AG08396 (cell line): Measurements from ENCODE around the gene NOXA1.

Experiments used
- DNase-seq: peaks from one replicate; pipeline ENCODE4 v3.0.0; 2012; ENCODE audit warnings: low spot score, mixed read lengths

NOXA1 gene

GRCh38 chr9:137454597-137455358 is 31.6 kb downstream of the NOXA1 start:
- no peak for DNase-seq

- DNase-seq: no peak
These were observed 32.3 kb downstream of the NOXA1 start for GRCh38 chr9:137455359-137455991.

GRCh38 chr9:137456061-137456863 is 33.1 kb downstream of the NOXA1 start:
- no peak for DNase-seq

- DNase-seq: no peak
These were observed 33.7 kb downstream of the NOXA1 start for GRCh38 chr9:137456864-137457405.

- DNase-seq: no peak
These were observed 34.4 kb downstream of the NOXA1 start for GRCh38 chr9:137457406-137458193.

GRCh38 chr9:137458194-137459151 is 35.3 kb downstream of the NOXA1 start:
- DNase-seq: no peak

- peak; percentile 100 for DNase-seq
These were observed 36.0 kb downstream of the NOXA1 start, which contains the start of gene NSMF for GRCh38 chr9:137459152-137459600. TSS of gene NSMF (minus strand) at chr9:137459334. CDS start at chr9:137459102, 232 bp downstream.

- DNase-seq: no peak
These were observed 36.6 kb downstream of the NOXA1 start for GRCh38 chr9:137459601-137460362.

DNA sequence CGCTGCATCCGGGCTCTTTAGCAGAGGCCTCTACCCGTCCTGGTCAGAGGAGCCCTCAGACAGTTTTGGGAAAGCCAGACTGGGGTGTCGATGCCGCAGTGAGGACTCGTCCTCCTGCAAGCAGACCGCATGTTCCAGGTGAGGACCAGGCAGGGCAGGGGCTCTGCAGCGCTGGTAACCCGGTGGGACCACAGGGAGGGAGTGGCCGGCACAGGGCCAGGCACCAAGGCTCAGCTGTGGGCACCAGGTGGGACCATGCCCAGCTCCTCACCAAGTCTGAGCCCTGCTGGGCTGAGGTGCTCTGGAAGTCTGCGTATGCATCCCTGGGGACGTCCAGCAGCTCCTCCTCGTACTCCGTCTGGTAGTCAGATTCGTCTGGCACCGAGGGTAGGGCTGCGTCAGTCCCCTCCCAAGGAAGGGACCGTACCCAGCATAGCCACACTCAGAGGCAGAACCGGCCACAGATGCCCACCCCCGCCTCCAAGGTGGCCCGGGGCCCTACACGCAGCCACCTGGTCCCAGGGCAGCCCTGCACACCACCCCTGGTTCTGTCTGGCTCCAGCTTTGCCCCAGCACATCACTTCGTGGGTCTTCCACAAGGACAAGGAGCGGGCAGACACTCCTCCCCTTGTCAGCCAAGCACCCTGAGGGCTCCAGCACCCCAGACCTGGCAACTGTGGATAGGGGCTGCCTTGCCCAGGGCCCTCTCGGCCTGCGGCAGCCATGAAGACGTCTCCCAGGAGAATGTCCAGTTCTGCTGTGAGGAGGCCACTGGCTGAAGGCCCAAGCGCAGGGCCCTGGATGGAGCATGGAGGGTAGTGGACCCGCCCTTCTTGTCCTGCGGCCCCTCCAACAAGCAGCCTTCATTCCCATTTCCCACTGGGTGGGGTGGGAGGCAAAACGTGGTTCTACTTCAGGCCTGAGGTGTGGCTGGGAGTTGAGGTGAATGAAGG is 37.4 kb downstream of the NOXA1 start:
- no peak for DNase-seq

DNA sequence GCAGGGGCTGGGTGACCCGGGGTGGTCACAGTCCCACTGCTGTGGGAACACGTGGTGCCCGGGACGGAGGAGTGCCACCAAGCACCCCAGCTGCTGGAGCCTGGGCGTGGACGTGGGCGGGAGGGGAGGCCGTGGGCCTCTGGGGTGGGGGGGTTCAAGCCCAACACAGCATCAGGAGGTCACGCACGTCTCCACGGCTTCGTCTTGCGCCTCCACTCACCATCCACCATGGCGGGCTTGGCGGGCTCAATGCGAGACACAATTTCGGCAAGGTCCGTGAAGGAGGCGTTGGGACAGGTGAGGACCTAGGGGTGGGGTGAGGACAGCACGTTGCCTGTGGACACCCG is 38.1 kb downstream of the NOXA1 start:
- DNase-seq: no peak

DNA sequence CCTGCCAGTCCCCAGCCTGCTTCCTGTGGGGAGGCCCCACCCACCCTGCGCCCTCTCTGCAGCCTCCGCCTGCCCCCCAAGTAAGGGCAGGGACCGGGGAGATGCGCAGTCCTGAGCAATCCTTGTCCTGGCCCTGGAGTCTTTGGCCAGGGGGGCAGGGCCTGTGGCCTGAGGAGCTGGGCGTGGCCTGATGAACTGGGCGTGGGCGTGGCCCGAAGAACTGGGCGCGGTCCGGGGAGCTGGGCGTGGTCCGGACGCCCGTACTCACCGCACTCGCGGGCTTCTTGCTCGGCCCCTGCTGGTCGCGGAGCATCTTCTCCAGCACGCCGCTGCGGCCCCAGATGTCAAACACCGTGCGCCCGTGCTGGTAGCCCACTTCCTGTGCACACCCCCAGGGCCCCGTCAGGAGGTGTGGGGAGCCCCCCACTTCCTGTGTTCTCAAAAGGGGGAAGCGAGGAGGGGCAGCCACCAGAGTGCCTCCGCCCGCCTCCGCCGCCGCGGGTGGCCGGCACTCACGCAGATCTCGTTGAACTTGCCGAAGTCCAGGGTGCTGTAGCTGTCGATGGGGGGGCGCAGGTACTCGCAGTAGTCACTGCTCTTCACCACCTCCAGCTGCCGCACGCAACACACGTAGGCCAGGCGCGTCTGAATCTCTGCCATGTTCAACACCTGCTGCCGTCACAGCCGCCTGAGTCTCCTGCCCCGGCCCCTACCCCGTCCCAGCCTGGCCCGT is 38.6 kb downstream of the NOXA1 start:
- peak; percentile 83 for DNase-seq

GRCh38 chr9:137462396-137462985 is 39.3 kb downstream of the NOXA1 start:
- no peak for DNase-seq

DNA sequence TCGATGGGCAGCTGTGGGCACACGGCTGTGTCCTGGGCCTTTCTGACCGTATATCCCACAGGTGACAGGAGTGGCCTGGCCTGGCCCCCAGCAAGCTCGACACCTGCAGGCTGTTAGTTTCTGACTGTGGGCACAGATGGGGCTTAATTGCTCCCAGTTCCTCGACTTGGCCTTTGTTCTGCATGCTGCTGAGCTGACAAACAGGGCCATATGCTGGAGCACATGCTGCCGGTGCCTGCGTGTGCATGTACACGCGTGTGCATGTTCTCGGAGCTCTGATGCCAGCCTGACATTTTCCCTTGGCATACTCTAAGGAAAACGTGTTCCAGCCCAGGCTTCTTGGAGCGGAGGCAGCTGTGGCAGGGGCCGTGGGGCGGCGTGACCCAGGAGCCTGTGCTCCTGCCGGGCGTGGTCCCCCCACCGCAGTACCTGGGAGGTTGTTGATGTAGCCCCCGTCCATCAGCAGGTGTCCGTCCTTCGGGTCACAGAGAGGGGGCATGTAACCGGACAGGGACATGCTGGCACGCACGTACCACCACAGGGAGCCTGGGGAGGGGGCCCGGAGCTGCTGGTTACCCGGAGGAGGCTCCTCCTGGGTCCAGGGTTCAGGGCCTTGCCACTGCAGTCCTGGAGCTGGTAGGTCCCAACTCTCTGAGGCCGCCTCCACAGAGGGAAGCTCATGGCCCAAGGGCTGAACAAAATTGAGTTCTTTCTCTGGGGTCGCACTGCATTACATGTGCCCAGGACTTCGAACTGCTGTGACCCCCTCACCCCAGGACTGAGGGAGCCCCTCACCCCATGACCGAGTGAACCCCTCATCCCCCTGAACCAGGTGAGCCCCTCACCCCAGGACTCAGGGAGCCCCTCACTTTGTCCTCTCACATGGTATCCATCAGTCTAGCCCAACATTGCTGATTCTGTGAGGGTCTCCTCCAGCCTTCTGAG is 40.1 kb downstream of the NOXA1 start:
- no peak for DNase-seq

- no peak for DNase-seq
These were observed 40.7 kb downstream of the NOXA1 start for GRCh38 chr9:137463931-137464290.

GRCh38 chr9:137464291-137464999 is 41.3 kb downstream of the NOXA1 start:
- no peak for DNase-seq
